HUDEP-2 (cell line): Measurements from ENCODE around the gene MED1.
"Not testable (repeated sequence)": the region's sequence is repeated elsewhere in the genome, so short reads cannot be mapped to it uniquely, and the experiment has no call there.

Experiments used
- DNase-seq, 76 experiments: peaks; one replicate each; lab custom pipeline; 2025; ENCODE audit not compliant: unreplicated experiment in 76 of 76; lab: John Stamatoyannopoulos, UW

Gene MED1, protein sequence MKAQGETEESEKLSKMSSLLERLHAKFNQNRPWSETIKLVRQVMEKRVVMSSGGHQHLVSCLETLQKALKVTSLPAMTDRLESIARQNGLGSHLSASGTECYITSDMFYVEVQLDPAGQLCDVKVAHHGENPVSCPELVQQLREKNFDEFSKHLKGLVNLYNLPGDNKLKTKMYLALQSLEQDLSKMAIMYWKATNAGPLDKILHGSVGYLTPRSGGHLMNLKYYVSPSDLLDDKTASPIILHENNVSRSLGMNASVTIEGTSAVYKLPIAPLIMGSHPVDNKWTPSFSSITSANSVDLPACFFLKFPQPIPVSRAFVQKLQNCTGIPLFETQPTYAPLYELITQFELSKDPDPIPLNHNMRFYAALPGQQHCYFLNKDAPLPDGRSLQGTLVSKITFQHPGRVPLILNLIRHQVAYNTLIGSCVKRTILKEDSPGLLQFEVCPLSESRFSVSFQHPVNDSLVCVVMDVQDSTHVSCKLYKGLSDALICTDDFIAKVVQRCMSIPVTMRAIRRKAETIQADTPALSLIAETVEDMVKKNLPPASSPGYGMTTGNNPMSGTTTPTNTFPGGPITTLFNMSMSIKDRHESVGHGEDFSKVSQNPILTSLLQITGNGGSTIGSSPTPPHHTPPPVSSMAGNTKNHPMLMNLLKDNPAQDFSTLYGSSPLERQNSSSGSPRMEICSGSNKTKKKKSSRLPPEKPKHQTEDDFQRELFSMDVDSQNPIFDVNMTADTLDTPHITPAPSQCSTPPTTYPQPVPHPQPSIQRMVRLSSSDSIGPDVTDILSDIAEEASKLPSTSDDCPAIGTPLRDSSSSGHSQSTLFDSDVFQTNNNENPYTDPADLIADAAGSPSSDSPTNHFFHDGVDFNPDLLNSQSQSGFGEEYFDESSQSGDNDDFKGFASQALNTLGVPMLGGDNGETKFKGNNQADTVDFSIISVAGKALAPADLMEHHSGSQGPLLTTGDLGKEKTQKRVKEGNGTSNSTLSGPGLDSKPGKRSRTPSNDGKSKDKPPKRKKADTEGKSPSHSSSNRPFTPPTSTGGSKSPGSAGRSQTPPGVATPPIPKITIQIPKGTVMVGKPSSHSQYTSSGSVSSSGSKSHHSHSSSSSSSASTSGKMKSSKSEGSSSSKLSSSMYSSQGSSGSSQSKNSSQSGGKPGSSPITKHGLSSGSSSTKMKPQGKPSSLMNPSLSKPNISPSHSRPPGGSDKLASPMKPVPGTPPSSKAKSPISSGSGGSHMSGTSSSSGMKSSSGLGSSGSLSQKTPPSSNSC (N-terminal part only)

DNA sequence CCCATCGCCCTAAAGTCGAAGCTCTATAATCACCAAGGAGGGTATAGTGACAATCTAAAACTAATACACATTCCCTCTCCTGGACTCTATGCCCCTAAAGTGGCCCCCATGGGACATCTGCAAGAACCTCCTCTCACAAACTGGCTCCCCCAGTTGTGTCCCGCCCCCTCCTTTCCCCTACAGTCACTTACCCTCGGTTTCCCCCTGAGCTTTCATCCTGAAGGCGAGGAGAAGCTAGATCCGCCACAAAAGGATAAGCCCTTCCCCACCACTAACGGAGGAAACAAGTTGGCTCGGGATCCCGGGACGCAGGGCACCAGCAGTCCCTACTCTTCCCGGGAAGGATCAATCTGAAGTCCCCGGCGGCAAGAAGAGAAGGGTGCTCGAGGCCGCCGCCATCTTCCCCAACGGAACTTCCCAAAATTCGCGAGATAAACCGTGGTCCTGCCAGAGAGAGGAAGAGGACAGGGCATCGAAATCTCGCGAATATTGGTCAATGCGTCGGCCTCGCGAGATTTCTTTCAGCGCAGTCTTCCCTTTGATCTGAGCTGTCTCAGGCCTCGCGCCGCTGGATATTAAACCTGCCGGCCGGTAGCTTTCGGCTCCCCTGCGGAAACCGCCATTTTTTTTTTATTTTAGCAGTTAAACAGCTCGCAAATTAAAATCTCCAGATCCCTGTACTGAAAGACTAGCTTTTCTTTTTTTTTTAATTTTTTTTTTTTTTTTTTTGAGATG lies at the start of gene MED1:
Gene MED1, minus strand, starts transcription at position 417 of the 735 bp plus-strand sequence. Its CDS starts 201 bp downstream, at position 216.
- peak in 75 of 76 experiments; percentile 21 to 98 (median 91) for DNase-seq

DNA sequence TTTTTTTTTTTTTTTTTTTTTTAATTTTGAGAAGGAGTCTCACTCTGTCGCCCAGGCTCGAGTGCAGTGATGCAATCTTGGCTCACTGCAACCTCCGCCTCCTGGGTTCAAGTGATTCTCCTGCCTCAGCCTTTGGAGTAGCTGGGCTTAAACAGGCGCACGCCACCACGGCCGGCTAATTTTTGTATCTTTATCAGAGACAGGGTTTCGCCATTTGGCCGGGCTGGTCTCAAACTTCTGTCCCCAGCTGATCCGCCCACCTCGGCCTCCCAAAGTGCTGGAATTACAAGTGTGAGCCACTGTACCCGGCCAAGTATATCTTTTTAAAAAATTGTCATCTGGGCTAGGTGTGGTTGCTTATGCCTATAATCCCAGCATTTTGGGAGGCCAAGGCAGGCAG lies 45.9 kb upstream of the MED1 start:
- not testable (repeated sequence) for DNase-seq

DNA sequence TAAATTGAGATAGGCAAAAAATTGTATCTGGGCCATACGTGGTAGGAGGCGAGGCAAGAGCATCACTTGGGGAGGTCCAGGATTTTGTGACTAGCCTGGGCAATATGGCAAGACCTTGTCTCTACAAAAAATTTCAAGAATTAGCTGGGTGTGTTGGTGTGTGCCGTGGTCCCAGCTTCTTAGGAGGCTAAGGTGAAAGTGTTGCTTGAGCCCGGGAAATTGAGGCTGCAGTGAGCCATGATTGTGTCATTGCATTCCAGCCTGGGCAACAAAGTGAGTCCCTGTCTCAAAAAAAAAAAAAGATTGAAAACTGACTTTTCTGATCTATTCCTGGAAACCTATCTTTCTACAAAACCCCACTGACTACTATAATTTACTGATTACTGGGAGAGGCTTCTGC lies 36.9 kb upstream of the MED1 start:
- no peak for DNase-seq

DNA sequence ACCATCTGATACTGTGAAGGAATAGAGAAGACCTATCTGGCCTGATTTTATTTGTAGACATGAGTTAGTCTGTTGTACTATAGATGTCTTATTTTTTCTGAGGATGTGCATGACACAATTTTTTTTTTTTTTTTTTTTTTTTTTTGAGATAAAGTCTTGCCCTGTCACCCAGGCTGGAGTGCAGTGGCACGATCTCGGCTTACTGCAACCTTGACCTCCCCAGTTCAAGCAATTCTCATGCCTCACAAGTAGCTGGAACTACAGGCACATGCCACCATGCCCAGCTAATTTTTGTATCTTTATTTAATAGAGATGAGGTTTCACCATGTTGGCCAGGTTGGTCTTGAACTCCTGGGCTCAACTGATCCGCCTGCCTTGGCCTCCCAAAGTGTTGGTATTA lies 36.4 kb upstream of the MED1 start:
- not testable (repeated sequence) for DNase-seq

DNA sequence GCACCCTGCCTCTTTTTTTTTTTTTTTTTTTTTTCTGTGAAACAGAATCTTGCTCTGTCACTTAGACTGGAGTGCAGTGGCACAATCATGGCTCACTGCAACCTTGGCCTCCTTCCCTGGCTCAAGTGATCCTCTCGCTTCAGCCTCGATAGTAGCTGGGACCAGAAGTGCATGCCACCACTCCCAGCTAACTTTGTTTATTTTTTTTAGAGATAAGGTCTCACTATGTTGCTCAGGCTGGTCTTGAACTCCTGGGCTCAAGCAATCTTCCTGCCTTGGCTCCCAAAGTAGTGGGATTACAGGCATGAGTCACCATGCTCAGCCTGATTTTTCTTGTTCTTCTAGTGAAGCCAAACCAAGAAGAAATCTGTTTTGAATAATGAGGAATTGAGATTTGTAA lies 35.2 kb upstream of the MED1 start:
- no peak for DNase-seq

DNA sequence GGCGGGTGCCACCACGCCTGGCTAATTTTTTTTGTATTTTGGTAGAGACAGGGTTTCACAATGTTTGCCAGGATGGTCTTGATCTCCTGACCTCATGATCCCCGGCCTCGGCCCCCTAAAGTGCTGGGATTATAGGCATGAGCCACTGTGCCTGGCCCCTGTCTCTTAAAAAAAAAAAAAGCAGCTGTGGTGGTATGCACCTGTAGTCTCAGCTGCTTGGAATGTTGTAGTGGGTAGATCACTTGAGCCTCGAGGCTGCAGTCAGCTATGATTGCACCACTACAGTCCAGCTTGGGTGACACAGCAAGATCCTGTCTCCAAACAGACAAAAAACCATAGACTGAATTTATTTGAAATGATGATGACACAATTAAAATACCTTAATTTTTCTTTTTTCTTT lies 34.5 kb upstream of the MED1 start:
- no peak for DNase-seq

DNA sequence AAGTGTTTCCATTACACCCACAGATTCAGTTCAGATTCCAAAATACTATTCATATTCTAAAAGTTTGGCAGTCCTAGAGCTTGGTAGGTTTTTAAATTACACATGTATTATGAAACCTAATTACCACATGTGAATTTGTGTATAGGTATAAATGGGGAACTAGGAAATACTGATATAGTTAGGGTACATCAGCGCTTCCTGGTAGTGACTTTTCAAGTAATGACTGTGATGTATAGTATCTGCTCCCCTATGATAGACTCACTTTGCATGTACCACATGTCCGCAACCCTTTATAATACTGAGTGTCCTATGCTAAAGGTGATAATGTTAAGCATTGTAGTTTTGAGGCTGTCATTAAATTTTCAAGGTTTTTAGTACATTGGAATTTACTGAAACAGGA lies 33.1 kb upstream of the MED1 start:
- no peak for DNase-seq

DNA sequence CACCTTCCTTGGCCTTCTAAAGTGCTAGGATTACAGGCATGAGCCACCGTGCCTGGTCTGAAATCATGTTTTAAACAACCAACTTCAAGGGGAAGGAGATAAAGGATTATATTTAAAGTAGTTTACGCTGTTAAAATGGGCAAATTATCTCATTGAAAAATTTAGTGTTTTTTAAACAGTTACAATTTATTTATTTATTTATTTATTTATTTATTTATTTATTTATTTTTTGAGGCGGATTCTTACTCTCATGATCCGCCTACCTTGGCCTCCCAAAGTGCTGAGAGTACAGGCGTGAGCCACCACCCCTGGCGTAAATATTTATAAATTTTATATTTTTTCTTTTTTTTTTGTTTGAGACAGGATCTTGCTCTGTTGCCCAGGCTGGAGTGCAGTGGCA lies 32.4 kb upstream of the MED1 start:
- DNase-seq = no peak

DNA sequence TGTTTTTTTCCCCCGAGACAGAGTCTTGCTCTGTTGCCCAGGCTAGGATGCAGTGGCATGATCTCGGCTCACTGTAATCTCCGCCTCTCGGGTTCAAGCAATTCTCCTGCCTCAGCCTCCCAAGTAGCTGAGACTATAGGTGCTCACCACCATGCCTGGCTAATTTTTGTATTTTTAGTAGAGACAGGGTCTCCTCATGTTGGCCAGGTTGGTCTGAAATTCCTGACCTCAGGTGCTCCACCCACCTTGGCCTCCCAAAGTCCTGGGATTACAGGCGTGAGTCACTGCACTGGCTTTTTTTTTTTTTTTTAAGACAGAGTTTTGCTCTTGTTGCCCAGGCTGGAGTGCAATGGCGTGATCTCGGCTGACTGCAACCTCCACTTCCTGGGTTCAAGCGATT lies 28.6 kb upstream of the MED1 start:
- DNase-seq = not testable (repeated sequence)

DNA sequence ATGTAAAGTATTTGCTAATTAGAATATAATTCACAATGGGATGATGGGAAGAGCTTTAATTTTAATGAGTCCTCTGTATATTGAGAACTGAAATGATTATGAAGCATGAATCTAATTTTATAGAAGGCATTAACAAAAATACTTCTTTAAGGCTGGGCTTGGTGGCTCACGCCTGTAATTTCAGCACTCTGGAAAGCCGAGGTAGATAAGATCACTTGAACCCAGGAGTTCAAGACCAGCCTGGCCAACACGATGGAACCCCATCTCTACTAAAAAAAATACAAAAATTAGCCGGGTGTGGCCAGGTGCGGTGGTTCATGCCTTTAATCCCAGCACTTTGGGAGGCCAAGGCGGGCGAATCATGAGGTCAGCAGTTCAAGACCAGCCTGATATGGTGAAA lies 22.2 kb upstream of the MED1 start:
- no peak for DNase-seq

DNA sequence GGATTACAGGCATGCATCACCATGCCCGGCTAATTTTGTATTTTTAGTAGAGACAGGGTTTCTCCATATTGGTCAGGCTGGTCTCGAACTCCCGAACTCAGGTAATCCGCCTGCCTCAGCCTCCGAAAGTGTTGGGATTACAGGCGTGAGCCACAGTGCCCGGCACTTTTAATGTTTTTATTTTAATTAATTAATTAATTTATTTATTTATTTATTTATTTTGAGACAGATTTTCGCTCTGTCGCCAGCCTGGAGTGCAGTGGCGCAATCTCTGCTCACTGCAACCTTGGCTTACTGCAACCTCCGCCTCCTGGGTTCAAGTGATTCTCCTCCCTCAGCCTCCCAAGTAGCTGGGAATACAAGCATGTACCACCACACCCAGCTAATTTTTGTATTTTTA lies 17.5 kb upstream of the MED1 start:
- DNase-seq = not testable (repeated sequence)

DNA sequence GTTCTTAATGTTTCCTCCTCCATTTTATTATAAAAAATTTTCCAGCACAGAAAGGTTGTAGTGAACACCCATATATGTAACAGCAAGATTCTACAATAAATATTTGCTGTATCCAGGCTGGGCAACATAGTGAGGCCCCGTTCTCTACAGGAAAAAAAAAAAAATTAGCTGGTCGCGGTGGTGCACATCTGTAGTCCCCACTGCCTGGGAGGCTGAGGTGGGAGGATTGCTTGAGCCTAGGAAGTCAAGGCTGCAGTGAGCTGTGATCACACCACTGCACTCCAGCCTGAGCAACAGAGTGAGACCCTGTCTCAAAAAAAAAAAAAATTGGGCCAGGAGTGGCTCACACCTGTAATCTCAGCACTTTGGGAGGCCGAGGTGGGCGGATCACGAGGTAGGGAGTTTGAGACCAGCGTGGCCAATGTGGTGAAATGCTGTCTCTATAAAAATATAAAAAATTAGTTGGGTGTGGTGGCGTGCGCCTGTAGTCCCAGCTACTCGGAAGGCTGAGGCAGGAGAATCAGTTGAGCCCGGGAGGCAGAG lies 13.6 kb upstream of the MED1 start:
- DNase-seq = not testable (repeated sequence)

DNA sequence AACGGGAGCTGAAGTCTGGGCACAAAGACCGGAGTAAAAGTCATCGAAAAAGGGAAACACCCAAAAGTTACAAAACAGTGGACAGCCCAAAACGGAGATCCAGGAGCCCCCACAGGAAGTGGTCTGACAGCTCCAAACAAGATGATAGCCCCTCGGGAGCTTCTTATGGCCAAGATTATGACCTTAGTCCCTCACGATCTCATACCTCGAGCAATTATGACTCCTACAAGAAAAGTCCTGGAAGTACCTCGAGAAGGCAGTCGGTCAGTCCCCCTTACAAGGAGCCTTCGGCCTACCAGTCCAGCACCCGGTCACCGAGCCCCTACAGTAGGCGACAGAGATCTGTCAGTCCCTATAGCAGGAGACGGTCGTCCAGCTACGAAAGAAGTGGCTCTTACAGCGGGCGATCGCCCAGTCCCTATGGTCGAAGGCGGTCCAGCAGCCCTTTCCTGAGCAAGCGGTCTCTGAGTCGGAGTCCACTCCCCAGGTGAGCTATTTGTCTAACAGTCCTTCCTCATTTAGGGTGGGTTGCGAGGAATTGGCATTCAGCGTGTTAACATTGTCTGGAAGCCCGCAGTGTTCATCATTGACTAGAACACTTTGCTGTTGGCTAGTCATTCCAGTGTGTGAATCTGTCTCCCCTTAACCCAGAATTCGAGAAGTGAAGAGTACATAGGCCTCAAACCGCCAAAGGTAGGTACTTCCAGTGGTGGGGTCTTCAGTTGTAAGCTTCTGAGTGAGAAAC lies 11.7 kb upstream of the MED1 start:
- DNase-seq = peak in 16 of 76 experiments; percentile 2 to 21 (median 6)

DNA sequence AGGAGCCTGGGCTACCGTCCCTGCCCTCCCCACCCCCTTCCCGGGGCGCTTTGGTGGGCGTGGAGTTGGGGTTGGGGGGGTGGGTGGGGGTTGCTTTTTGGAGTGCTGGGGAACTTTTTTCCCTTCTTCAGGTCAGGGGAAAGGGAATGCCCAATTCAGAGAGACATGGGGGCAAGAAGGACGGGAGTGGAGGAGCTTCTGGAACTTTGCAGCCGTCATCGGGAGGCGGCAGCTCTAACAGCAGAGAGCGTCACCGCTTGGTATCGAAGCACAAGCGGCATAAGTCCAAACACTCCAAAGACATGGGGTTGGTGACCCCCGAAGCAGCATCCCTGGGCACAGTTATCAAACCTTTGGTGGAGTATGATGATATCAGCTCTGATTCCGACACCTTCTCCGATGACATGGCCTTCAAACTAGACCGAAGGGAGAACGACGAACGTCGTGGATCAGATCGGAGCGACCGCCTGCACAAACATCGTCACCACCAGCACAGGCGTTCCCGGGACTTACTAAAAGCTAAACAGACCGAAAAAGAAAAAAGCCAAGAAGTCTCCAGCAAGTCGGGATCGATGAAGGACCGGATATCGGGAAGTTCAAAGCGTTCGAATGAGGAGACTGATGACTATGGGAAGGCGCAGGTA lies 11.0 kb upstream of the MED1 start:
- peak in 22 of 76 experiments; percentile 7 to 68 (median 52) for DNase-seq

DNA sequence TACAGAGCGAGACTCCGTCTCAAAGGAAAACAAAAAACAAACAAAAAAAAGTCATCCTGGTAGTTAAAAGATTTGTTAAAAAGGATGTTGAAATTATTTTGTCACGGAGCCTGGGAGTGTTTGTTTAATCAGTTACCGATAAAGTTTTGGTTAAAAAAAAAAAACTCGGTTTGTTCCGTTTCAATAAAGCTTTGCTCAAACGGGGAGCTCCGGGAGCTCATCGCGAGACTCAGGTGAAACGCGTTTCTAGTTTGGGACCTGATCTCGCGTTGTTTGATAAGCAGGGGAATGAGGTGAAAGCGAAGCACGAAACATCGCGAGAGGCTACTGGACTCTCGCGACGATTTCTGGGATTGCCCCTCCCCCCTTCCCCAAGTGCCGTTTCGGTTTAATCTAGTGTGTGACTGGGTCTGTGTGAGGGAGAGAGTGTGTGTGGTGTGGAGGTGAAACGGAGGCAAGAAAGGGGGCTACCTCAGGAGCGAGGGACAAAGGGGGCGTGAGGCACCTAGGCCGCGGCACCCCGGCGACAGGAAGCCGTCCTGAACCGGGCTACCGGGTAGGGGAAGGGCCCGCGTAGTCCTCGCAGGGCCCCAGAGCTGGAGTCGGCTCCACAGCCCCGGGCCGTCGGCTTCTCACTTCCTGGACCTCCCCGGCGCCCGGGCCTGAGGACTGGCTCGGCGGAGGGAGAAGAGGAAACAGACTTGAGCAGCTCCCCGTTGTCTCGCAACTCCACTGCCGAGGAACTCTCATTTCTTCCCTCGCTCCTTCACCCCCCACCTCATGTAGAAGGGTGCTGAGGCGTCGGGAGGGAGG lies 10.3 kb upstream of the MED1 start, which contains the start of gene CDK12:
Gene CDK12, plus strand, starts transcription at position 374 of the 813 bp plus-strand sequence. CDS start 586 bp downstream, outside the sequence.
- peak; percentile 36 to 98 (median 93) for DNase-seq

DNA sequence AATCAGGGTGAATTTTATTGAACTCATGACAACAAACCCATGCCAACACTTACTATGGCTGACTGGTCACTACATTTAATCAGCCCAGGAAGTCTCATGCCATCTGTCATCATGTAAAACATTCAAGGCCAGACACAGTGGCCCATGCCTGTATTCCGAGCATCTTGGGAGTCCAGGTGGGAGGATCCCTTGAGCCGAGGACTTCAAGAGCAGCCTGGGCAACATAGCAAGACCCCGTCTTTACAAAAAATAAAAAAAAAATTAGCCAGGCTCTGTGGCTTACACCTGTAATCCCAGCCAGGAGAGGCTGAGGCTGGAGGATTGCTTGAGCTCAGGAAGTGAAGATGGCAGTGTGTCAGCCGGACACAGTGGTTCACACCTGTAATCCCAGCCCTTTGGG lies 4.9 kb upstream of the MED1 start:
- DNase-seq = no peak

DNA sequence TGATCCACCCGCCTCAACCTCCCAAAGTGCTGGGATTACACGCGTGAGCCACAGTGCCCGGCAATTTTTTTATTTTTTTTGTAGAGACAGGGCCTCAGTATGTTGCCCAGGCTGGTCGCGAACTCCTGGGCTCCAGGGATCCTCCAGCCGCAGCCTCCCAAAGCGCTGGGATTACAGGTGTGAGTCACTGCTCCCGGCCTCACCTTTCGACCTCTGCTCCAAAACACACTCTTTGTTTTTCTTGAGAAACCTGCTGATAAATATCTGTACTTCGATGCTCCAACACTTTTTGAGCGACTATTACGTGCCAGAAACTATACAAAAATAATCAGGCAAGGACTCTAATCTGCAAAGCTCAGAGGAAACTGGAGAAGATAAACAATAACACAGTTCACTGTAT lies 1.0 kb downstream of the MED1 start:
- DNase-seq = no peak

DNA sequence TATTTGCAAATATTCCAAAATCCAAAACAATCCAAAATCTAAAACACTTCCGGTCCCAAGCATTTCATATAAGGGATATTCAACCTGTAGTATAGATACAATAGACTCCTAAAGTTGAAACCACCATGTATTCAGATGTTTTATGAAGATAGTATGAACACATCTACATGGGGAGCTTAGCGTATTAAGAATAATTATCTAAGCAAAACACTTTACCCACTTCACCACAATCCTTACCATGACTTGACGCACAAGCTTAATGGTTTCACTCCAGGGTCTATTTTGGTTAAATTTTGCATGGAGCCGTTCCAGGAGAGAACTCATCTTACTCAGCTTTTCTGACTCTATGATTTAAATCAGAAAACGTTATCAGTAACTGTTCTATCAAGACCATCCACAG lies 3.5 kb downstream of the MED1 start:
- DNase-seq = no peak
